ENCODE data around the gene ZFP3. TPM values are rescaled to one million over a fixed set of nuclear protein-coding genes. Genes with fewer than 3 reads are reported as not detected.
"Not testable (repeated sequence)": the region's sequence is repeated elsewhere in the genome, so short reads cannot be mapped to it uniquely, and the experiment has no call there.

The ZFP3 gene
- total RNA-seq, 1 experiment from 2014 or later: 0.11 TPM

GRCh38 chr17:5139458-5139732 lies 61.1 kb downstream of the ZFP3 start:
- Histone ChIP-seq H4K91ac (ENCODE audit: insufficient read length, low read depth, low read length) (no peak overlapping the region), H3K14ac (ENCODE audit: insufficient read depth, low read length) (no peak overlapping the region), H4K8ac (replicated peaks; ENCODE audit: insufficient read length, low read depth, low read length) (no peak overlapping the region), H3K18ac (ENCODE audit: insufficient read length, low read depth, low read length) (no peak overlapping the region), H2AFZ (ENCODE audit: low read length) (no peak overlapping the region), H3K79me2 (ENCODE audit: insufficient read depth, low read length) (no peaks in the 10 kb centered on the region), H3K4ac (ENCODE audit: low read depth, low read length) (no peak overlapping the region), H3K23ac (ENCODE audit: insufficient read length, low read depth, low read length) (no peak overlapping the region), H2BK15ac (ENCODE audit: low read depth, low read length) (no peak overlapping the region), H3T11ph (ENCODE audit: low read length) (no peak overlapping the region), H2BK20ac (ENCODE audit: low read depth, low read length, poor library complexity, severe bottlenecking) (no peak overlapping the region), H2BK5ac (ENCODE audit: insufficient read length, low read length) (no peak overlapping the region), H3K9ac (ENCODE audit: extremely low read depth, insufficient read length, low read length) (no peak overlapping the region), H4K5ac (ENCODE audit: insufficient read length, low read depth, low read length) (no peak overlapping the region), H3K79me1 (ENCODE audit: insufficient read depth, low read depth, low read length, poor library complexity, severe bottlenecking) (no peaks in the 10 kb centered on the region), H2BK12ac (ENCODE audit: insufficient read length, low read depth, low read length) (no peak overlapping the region), H3K27ac (ENCODE audit: insufficient read length, low read depth, low read length) (no peak overlapping the region), H3K27me3 (ENCODE audit: insufficient read depth, low read length) (no peaks in the 10 kb centered on the region), H4K20me1 (ENCODE audit: control insufficient read depth, insufficient read depth, insufficient read length) (no peaks in the 10 kb centered on the region), H2BK120ac (ENCODE audit: low read depth, low read length, poor library complexity, severe bottlenecking) (no peak overlapping the region), H3K4me1 (ENCODE audit: insufficient read depth, low read length) (no peaks in the 10 kb centered on the region), H3K56ac (ENCODE audit: insufficient read length, low read depth, low read length) (no peak overlapping the region), H2AK5ac (ENCODE audit: insufficient read length, low read length) (no peak overlapping the region), H3K9me3 (ENCODE audit: control insufficient read depth, low read depth, low read length) (no peaks in the 10 kb centered on the region), H3K23me2 (ENCODE audit: insufficient read length, low read depth, low read length, poor library complexity, severe bottlenecking) (no peaks in the 10 kb centered on the region), H3K4me2 (ENCODE audit: insufficient read depth, insufficient read length, low read length) (no peak overlapping the region)
- no peak overlapping the region for H3K27ac Mint-ChIP-seq
- no peaks in the 10 kb centered on the region for H3K36me3 Mint-ChIP-seq (ENCODE audit: insufficient read depth in 1 of 3, low read depth in 3 of 3)
- DNase-seq: no peak
- H3K4me1 Mint-ChIP-seq: no peaks in the 10 kb centered on the region
- peaks cover 0 to 2% of the 10 kb centered on the region in 2 experiments; a peak in 1 of 5 replicates for H3K9me3 Mint-ChIP-seq
- no peak for TF ChIP-seq CTCF (conservative IDR thresholded peaks at IDR 0.05)
- H3K4me3 Mint-ChIP-seq: no peak overlapping the region
- no peaks in the 10 kb centered on the region for H3K27me3 Mint-ChIP-seq (ENCODE audit: low read depth)
- no CpG with 5 or more reads among the region's 5 CpGs for WGBS (ENCODE audit: extremely low coverage, insufficient read length, low lambda C conversion rate)

- H3K4me1 Mint-ChIP-seq; DNase-seq; H4K20me1 ChIP-seq (ENCODE audit: control insufficient read depth, insufficient read depth, insufficient read length); H3K36me3 Mint-ChIP-seq (ENCODE audit: insufficient read depth in 1 of 3, low read depth in 3 of 3); H3K79me1 ChIP-seq (ENCODE audit: insufficient read depth, low read depth, low read length, poor library complexity, severe bottlenecking); H3K4ac ChIP-seq (ENCODE audit: low read depth, low read length); H2BK5ac ChIP-seq (ENCODE audit: insufficient read length, low read length); H4K91ac ChIP-seq (ENCODE audit: insufficient read length, low read depth, low read length); H3K9me3 ChIP-seq (ENCODE audit: control insufficient read depth, low read depth, low read length); H3K4me2 ChIP-seq (ENCODE audit: insufficient read depth, insufficient read length, low read length); H3K27ac Mint-ChIP-seq; H4K5ac ChIP-seq (ENCODE audit: insufficient read length, low read depth, low read length); H3K56ac ChIP-seq (ENCODE audit: insufficient read length, low read depth, low read length); H3K4me1 ChIP-seq (ENCODE audit: insufficient read depth, low read length); H3K14ac ChIP-seq (ENCODE audit: insufficient read depth, low read length); H2BK15ac ChIP-seq (ENCODE audit: low read depth, low read length); H3K27me3 ChIP-seq (ENCODE audit: insufficient read depth, low read length); H2AFZ ChIP-seq (ENCODE audit: low read length); H3K23me2 ChIP-seq (ENCODE audit: insufficient read length, low read depth, low read length, poor library complexity, severe bottlenecking); H4K8ac ChIP-seq (replicated peaks; ENCODE audit: insufficient read length, low read depth, low read length); H3K23ac ChIP-seq (ENCODE audit: insufficient read length, low read depth, low read length); H3K9me3 Mint-ChIP-seq; H2BK20ac ChIP-seq (ENCODE audit: low read depth, low read length, poor library complexity, severe bottlenecking); H2AK5ac ChIP-seq (ENCODE audit: insufficient read length, low read length); H3K9ac ChIP-seq (ENCODE audit: extremely low read depth, insufficient read length, low read length); H3K18ac ChIP-seq (ENCODE audit: insufficient read length, low read depth, low read length); H3K4me3 Mint-ChIP-seq; H3T11ph ChIP-seq (ENCODE audit: low read length); H3K79me2 ChIP-seq (ENCODE audit: insufficient read depth, low read length); H2BK12ac ChIP-seq (ENCODE audit: insufficient read length, low read depth, low read length); H2BK120ac ChIP-seq (ENCODE audit: low read depth, low read length, poor library complexity, severe bottlenecking); H3K27ac ChIP-seq (ENCODE audit: insufficient read length, low read depth, low read length): not testable (repeated sequence)
- no CpG with 5 or more reads among the region's 18 CpGs for WGBS (ENCODE audit: extremely low coverage, insufficient read length, low lambda C conversion rate)
- peaks cover 13% of the 10 kb centered on the region for H3K27me3 Mint-ChIP-seq (ENCODE audit: low read depth)
Measured at GRCh38 chr17:5142877-5143276, 64.6 kb downstream of the ZFP3 start.

Measured in H9 (cell line).